Putamen (tissue), 1 donor: ENCODE results near the gene PIEZO1.
"Not testable (repeated sequence)": the region's sequence is repeated elsewhere in the genome, so short reads cannot be mapped to it uniquely, and the experiment has no call there.

Experiments used
- DNase-seq: peaks from one replicate; pipeline ENCODE4 v3.0.0-alpha.2; 2016; ENCODE audit warnings: low spot score

PIEZO1 gene, protein sequence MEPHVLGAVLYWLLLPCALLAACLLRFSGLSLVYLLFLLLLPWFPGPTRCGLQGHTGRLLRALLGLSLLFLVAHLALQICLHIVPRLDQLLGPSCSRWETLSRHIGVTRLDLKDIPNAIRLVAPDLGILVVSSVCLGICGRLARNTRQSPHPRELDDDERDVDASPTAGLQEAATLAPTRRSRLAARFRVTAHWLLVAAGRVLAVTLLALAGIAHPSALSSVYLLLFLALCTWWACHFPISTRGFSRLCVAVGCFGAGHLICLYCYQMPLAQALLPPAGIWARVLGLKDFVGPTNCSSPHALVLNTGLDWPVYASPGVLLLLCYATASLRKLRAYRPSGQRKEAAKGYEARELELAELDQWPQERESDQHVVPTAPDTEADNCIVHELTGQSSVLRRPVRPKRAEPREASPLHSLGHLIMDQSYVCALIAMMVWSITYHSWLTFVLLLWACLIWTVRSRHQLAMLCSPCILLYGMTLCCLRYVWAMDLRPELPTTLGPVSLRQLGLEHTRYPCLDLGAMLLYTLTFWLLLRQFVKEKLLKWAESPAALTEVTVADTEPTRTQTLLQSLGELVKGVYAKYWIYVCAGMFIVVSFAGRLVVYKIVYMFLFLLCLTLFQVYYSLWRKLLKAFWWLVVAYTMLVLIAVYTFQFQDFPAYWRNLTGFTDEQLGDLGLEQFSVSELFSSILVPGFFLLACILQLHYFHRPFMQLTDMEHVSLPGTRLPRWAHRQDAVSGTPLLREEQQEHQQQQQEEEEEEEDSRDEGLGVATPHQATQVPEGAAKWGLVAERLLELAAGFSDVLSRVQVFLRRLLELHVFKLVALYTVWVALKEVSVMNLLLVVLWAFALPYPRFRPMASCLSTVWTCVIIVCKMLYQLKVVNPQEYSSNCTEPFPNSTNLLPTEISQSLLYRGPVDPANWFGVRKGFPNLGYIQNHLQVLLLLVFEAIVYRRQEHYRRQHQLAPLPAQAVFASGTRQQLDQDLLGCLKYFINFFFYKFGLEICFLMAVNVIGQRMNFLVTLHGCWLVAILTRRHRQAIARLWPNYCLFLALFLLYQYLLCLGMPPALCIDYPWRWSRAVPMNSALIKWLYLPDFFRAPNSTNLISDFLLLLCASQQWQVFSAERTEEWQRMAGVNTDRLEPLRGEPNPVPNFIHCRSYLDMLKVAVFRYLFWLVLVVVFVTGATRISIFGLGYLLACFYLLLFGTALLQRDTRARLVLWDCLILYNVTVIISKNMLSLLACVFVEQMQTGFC (N-terminal part only)

DNA sequence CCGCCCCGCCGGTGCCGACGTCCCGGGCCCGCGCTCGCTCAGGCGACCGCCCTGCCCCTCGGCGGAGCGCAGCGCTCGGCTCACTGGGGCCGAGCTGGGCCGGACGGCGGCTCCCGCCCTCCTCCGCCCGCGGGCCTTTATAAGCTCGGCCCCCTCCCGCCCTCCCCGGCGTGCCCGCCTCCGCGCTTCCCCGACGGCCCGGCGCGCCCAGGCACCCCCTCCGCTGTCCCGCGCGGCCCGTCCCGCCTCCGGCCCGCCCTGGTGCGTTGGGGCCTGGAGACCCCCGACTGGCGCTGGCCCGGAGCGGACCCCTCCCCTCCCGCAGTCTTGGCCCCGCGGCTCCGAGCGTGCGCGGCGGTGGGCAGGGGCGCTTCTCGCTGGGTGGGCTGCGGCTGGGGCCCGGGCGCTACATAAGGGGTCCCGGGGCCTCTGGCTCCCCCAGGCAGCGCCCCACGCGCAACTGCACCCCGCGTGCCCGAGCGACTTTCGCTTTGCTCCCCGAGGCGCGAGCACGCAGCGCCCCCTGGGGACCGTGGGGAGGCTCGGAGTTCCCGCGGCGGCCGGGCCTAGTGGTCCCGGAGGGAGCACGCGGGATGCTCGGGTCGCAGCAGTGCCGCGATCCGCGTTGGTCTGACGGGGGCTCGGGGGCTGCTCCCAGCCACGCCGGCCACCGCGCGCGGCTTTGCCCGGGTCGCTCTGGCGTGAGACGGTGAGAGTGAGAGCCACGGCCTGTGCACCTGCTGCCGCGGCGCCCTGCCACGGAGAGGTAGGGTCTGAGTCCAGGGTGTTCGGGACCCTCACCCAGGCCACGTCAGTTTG, at the start of gene PIEZO1:
PIEZO1 (minus strand) TSS at position 115 of the 819 bp plus-strand sequence. CDS start 256 bp downstream, outside the sequence.
- no peak for DNase-seq

DNA sequence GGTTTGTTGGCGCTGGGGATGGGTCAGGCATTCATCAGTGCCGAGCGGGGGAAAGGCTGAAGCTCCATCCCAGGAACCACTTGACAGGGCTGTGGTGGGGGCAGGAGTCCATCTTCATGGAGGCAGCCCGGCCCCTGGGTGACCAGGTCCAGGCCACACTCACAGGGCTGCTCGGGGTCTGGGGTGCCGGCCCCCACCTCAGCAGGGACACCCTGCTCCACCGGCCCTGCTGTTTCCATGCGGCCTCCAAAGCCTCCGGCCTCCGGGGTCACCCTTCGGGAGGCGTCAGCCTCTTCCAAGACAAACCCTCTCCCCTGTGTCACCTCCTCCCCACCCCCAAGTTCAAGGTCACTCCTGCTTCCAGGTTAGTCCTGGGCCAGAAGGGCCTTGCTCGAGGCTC, 49.6 kb upstream of the PIEZO1 start:
- DNase-seq: no peak

DNA sequence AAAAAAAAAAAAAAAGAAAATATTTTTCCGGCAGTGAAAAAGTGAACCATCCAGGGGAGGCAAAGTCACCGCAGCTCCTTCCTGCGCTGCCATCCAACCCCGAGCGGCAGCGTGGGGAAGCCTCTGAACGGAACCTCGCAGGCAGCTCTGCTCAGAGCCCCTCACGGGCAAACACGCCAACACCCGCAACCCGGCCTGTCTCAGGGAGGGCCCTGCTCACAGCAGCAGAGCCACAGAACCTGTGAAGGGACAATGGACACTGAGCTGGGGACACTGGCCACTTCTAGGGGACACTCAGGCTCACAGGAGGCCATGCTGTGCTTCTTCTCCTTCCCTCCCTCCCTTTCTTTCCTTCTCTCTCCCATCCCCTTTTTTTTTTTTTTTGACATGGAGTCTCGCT, 48.1 kb upstream of the PIEZO1 start:
- DNase-seq: no peak

DNA sequence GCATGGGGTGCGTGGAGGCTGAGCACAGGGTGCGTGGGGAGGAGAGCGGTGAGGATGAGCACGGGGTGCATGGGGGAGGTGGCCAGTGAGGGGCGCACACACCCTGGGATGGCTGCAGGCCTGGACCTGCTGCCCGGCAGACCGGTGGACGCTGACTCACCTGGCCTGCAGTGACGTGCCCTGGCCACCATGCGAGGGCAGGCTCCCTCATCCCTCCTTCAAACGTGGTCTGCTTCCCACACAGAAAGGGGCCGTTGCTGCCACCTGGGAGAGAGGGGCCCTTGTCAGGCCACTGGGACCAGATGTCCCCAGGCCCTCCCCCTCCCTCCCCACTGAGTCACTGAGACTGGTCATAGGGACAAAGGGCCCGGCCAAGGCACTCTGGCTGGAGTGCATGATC, 46.8 kb upstream of the PIEZO1 start:
- no peak for DNase-seq

DNA sequence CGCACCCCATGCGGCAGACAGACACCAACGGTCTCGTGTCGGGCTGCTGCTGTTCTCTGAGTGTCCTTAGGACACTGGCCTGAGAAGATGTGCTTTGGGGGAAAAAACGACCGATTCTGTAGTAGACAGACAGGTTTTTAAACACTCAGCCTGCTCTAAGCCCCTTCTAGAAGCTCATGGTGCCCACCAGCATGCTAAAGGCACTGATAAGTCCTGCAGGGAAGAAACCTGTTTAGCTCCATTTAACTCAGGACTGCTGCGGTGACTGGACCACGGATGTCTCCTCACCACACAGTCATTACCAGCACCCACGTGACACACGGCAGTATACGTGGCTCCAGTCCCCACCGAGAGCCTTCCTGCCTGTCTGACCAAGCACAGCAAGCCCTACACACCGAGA, 45.8 kb upstream of the PIEZO1 start:
- DNase-seq: no peak

DNA sequence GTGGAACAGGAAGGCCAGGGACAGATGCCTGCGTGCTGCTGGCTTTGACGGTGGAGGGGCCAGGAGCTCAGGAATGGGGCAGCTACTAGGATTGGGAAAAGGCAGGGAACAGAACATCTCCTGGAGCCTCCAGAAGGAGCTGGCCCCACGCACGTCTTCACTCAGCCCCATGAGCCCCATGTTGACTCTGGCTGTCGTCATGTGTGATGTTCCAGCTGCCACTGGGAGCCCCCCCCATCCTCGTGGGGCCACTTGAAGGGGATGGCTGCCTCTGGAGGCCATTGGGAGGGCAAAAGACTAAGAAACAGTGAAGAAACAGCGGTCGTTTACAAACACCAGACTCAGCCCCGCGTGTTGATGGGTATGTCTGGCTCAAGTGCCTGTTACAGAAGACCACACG, 45.2 kb upstream of the PIEZO1 start:
- DNase-seq: no peak

DNA sequence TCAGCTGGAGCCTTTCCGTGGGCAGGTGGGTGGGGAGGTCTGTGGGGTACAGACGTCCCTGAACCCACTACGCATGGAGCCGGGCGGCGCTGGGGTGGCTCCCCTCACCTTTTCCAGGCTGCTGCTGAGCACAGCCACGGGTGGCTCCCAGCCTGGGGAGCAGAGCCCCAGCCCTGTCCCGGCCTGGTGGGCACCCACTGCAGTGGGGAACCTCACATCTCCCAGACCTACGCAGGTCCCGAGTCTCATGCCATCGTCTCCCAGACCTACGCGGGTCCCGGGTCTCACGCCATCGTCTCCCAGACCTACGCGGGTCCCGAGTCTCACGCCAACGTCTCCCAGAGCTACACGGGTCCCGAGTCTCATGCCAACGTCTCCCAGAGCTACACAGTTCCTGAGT, 43.7 kb upstream of the PIEZO1 start:
- DNase-seq: no peak

DNA sequence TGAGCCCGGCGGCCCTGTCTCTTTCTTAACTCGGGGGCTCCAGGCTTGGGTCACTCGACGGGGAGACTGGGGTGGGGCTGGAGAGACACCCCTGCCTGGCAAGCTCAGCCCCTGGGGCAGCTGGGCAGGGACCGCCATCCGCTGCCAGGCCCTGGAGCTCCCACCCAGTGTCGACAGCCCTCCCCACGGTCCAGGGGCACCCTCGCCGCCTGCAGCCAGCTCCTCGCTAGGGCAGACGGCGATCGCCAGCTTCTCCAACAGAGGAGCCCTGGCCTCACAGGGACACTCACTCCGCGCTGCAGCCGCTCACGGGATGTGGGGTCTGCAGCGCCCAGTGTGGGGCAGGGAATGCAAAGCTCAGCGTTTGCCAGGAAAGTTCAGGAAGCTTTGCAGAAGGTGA, 42.7 kb upstream of the PIEZO1 start:
- DNase-seq: no peak

DNA sequence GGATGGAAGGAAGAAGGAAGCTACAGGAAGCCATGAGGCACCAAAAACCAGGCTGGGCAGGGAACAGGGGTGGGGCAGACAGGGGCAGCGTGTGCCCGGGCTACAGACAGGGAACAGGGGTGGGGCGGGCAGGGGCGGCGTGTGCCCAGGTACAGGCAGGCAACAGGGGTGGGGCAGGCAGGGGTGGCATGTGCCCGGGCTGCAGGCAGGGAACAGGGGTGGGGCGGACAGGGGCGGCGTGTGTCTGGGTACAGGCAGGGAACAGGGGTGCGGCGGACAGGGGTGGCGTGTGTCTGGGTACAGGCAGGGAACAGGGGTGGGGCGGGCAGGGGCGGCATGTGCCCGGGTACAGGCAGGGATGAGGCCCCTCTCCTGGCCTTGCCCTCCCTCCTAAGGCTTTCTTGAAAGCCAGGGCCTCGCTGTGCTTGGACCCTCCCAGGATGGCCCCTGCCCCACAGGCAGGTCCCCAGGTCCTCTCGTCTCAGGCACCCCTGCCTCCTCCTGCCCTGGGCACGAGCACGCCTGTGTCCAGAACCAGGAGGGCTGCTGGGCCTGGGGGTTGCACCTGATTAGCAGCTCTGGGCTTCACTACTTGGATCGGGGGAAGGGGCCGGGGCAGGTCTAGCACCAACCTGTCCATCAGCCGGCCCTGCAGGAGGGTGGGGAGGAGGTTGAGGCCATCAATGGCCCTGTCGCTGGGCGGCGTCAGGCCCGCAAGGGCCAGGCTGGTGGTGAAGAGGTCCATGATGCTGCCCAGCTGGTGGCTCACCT, 41.2 kb upstream of the PIEZO1 start:
- no peak for DNase-seq

DNA sequence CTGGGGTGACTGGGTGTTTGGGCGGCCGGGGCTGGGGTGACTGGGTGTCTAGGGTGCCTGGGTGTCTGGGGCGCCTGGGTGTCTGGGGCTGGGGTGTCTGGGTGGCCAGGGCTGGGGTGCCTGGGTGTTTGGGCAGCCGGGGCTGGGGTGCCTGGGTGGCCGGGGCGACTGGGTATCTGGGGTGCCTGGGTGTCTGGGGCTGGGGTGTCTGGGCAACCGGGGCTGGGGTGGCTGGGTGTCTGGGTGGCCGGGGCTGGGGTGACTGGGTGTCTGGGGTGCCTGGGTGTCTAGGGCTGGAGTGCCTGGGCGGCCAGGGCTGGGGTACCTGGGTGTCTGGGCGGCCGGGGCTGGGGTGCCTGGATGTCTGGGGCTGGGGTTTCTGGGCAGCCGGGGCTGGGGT, 40.1 kb upstream of the PIEZO1 start:
- no peak for DNase-seq

DNA sequence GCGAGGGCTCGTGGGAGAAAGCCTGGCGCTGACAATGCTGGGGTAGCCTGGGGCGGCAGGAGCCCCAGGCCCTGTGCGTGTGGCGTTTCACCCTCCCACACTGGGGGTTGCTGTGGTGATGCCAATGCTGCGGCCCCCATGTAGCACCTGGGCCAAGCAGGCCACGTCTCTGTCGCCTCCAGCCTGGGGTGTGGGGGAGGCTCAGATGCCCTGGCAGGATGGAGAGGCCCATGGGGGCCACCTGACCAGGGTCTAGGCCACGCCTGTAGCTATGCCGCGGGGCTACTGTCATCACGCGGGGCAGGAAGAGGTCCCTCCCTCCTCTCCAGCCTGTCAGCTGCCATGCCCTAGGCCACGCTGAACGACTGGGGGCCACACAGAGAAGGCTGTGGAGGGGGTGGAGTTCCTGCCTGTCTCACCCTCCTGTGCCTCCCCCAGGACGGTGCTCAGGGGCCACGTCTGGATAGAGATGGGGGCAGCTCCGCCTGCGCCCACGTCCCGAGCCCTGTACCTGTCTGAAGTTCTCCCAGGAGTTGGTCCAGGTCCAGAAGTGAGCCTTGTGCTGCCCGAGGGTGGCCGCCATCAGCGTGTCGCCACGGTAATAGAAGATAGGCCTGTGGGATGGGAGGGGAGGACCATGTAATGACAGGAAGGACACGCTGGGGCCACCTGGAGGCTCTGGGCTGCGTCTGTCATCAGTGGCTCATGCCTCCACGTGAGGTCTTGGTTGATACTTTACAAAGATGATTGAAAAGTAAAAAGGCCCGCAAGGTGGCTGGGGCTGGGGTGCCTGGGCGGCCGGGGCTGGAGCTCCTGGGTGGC, 39.4 kb upstream of the PIEZO1 start:
- DNase-seq: no peak

DNA sequence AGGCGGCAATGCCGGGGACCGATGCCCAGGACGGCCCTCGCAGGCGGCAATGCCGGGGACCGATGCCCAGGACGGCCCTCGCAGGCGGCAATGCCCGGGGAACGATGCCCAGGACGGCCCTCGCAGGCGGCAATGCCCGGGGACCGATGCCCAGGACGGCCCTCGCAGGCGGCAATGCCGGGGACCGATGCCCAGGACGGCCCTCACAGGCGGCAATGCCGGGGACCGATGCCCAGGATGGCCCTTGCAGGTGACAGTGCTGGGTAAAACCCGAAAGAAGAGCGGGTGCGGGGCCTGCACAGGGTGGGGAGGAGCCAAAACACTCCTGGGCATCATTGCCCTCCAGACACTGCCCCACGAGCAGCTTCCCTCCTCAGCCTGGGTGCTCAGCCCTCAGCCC, 38.6 kb upstream of the PIEZO1 start:
- DNase-seq: not testable (repeated sequence)

DNA sequence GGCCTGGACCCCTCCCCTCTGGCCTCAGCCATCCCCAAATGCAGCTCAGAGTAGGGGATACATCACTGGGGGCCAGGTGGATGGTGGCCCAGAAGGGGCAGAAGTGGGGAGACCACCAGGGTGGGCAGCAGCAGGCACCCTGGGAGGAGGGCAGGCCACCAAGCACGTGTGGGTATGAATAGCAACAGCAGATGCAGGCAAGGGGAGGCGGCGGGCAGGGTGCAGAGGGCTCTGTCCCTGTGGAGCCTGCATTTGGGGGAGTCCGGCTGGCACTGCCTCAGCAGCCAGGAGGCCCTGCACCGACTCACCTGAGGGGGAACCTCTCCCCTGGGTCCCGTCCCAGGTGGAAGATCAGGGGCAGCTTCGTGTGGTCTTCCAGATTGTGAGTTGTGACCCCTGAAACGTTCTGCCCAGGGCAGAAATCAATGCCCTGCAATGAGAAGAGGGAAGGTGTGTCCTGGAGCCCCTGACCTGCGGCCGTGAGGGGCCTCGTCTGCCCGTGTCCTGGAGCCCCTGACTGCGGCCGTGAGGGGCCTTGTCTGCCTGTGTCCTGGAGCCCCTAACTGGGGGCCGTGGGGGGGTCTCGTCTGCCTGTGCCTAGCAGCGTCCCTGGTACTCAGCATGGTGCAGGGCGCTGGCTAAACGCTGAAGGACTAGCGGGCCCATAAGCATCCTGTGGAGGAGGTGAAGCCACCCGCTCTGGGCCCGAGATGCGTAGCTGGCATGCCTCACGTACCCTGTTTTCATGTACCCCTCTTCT, 37.4 kb upstream of the PIEZO1 start:
- DNase-seq: no peak

DNA sequence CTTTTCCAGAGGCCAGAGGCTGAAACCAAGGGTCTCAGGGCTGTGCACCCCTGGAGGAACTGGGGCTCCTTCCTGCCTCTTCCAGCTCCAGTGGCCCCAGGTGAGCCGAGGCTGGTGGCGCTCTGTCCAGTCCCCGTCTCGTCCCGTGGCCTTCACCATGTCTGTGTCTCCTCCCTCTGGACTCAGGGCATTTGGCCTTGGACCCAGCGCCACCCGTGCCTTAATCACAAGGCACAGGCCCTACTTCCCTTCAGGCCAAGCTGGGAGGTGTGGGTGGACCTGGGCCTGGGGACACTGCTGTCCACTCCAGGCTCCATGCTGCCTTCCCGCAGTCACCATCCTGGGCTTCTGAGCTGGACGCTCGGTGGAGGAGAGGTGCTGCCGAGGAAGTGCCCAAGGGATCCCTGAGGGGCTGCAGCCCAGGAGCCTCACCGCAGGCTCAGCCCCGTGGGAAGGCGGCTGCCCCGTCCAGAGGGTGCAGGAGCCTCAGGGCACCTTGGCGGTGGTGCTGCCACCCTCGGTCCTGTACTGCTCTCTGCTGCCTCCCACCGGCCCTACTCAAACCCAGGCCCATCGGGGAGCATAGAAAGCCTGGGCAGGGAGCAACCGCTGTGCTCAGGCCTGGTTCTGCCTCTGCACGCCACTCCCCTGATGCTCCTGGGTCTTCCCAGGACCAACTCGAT, 36.3 kb upstream of the PIEZO1 start:
- DNase-seq: no peak

DNA sequence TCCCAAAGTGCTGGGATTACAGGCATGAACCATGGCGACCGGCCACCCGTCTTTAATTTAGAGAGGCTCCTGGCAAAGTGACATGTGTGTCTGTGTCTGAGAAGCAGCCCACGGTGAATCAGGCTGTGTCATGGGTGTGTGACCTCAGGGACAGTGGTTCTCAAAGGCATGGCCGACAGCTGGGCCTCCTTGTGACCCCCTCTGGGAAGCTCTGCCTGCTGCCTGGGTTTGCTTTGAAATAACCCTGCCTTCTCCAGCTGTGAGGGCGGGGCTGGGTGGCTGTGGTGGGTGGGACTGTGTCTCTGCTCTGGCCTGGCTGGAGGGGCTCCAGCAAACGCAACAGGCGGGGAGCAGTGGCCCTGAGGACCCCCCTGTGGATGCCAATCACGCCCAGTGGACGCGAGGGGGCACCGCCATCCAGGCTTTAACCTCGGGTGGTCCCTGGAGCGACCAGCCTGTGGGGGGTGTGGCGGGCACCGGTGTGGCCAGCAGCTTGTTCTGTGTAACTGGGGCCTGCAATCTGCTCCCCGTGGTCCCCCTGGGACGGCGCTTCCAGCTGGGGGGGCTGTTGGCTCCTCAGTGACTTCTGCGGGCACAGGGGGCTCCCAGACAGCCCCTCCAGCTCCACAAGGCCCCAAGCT, 35.5 kb upstream of the PIEZO1 start:
- no peak for DNase-seq

DNA sequence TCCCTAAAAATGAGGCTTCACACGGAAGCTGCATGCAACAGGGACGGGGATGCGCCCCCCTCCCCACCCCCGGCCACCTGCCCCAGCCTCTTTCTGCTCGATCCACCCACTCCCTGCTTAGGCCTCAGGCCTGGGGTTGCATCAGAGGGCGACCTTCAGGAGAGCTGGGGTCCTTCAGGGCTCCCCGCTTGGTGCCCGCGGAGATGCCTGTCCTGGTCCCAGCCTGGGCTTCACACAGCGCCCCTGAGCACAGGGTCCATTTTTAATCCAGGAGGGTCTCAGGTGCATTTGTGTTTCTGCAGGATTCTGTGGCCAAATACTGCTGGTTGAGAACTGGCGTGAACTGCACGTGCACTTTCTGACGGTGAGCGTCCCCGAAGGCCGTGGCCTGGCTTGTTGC, 34.1 kb upstream of the PIEZO1 start:
- no peak for DNase-seq

DNA sequence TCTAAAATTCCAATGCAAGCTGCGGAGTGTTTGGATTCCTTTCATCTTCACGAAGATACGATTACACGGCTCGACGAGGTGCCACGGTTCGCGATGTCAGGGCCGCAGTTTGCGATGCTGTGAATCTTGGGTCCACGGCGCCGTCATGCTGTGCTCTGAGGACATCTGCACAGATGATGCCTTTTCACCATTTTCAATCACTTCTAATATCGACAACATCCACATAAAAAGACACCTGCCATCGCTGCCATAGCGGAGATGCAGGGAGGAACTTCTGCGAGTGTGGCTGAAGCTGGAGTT, 33.5 kb upstream of the PIEZO1 start:
- DNase-seq: no peak
